Effector memory CD8-positive, alpha-beta T cell (primary cell): Measurements from ENCODE around the gene GZMH.
"Not testable (repeated sequence)": the region's sequence is repeated elsewhere in the genome, so short reads cannot be mapped to it uniquely, and the experiment has no call there.

Experiments
- ATAC-seq: fragments of 150-1000 bp; cut with Tn5 transposase; replicated peaks from 2 replicates; pipeline ENCODE4 v1.10.0; 2021; ENCODE audit warnings: mild to moderate bottlenecking, moderate library complexity
- DNase-seq, 3 experiments: peaks; one replicate each; pipeline ENCODE4 v3.0.0; 2021
- H3K27ac Mint-ChIP-seq, 2 donors: one replicate each; pipeline ENCODE4 v1.8.0; 2022; ENCODE audit warnings: mild to moderate bottlenecking in 2 of 2, mixed read lengths in 2 of 2, moderate library complexity in 2 of 2
- H3K27me3 Mint-ChIP-seq, 2 donors: one replicate each; pipeline ENCODE4 v1.8.0; 2022; ENCODE audit warnings: mixed read lengths in 2 of 2
- H3K36me3 Mint-ChIP-seq: one replicate; pipeline ENCODE4 v1.8.0; 2022; ENCODE audit warnings: mild to moderate bottlenecking, moderate library complexity, mixed read lengths; ENCODE audit not compliant: insufficient read depth
- H3K4me1 Mint-ChIP-seq, 2 donors: one replicate each; pipeline ENCODE4 v1.8.0; 2022; ENCODE audit warnings: low read depth in 2 of 2, mixed read lengths in 2 of 2
- H3K4me3 Mint-ChIP-seq, 2 donors: one replicate each; pipeline ENCODE4 v1.8.0; 2022; ENCODE audit warnings: mild to moderate bottlenecking in 2 of 2, mixed read lengths in 2 of 2, moderate library complexity in 2 of 2
- H3K9me3 Mint-ChIP-seq, 2 donors: one replicate each; pipeline ENCODE4 v1.8.0; 2022; ENCODE audit warnings: mixed read lengths in 2 of 2
- total RNA-seq, 9 experiments: gene quantifications; one replicate each; lab custom pipeline; 2026; lab: John Stamatoyannopoulos, UW

GZMH gene, protein sequence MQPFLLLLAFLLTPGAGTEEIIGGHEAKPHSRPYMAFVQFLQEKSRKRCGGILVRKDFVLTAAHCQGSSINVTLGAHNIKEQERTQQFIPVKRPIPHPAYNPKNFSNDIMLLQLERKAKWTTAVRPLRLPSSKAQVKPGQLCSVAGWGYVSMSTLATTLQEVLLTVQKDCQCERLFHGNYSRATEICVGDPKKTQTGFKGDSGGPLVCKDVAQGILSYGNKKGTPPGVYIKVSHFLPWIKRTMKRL
- 2.9 to 299 (median 31.4) reads per million in 9 experiments for total RNA-seq

DNA sequence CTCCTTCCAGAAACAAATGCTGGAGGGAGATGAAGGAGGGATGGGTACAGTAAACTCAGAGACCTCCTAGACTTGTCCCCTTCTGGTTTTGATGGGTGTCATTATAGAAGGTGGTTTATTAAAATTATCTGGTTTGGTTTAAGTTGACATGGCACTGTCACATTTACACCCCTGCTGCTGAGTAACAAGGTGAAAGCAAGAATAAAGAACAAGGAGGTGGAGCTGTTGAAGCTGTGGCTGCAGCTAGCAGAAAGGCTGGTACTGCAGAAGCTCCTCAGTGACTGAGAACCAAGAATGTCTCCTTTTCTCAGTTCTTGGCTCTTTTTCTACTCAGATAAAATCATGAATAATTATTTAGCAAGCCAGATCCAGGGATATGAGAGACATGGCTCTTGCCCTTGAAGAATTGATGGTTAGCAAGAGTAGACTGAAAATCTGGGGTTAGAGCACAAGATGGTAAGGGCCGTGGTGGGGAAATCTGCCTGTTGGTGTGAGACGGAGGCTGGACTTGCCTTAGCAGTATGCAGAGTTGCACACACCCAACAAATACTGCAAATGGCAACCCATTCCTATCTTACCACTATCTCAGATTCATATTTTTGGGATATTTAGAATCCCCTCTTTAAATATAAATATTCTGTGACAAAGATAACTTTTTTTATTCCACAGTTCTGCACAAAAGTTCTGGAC, at the start of gene GZMH:
TSS of gene GZMH (minus strand) at position 31 of the 690 bp plus-strand sequence. CDS start 72 bp downstream, outside the sequence.
- peak within 1 kb of the TSS; percentile 90 to 97 for H3K27ac Mint-ChIP-seq
- H3K36me3 Mint-ChIP-seq: peaks cover 34% of the 10 kb centered on the region
- ATAC-seq: peak; percentile 82
- no peaks in the 10 kb centered on the region for H3K9me3 Mint-ChIP-seq
- peak; percentile 28 to 44 (median 33) for DNase-seq
- peak within 1 kb of the TSS; percentile 87 to 88 for H3K4me3 Mint-ChIP-seq
- peaks cover 79 to 87% of the 10 kb centered on the region in 2 donors for H3K4me1 Mint-ChIP-seq
- H3K27me3 Mint-ChIP-seq: no peaks in the 10 kb centered on the region

DNA sequence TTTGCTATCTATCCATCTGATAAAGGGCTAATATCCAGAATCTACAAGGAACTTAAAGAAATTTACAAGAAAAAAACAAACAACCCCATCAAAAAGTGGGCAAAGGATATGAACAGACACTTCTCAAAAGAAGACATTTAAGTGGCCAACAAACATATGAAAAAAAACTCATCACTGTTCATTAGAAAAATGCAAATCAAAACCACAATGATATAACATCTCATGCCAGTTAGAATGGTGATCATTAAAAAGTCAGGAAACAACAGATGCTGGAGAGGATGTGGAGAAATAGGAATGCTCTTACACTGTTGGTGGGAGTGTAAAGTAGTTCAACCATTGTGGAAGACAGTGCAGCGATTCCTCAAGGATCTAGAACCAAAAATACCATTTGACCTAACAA, 38.9 kb upstream of the GZMH start:
- not testable (repeated sequence) for H3K4me3 Mint-ChIP-seq, ATAC-seq, H3K27me3 Mint-ChIP-seq, DNase-seq, H3K9me3 Mint-ChIP-seq, H3K27ac Mint-ChIP-seq, H3K36me3 Mint-ChIP-seq
- H3K4me1 Mint-ChIP-seq: peaks cover 0 to 16% of the 10 kb centered on the region in 2 donors

DNA sequence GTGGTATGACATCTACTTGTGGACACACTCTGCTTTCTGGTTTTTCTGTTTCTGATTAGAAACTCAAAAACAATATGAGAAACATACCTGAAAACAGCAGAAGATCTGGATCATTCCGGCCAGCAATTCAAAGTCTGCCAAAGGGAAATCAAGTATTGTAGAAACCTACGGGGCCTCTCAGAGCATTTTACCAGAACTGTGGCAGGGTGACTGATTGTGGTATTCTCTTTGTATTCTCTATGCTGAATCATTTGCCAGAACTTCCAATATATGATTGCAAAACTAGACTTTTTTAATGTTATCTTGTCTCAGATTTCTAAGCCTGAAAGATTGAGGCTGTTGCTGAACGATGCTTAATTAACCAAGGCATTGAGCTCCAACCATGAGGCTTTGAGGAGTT, 30.4 kb upstream of the GZMH start:
- no peak for ATAC-seq
- peak overlapping the region in 1 of 2 donors; percentile 18 for H3K27ac Mint-ChIP-seq
- no peaks in the 10 kb centered on the region for H3K36me3 Mint-ChIP-seq

DNA sequence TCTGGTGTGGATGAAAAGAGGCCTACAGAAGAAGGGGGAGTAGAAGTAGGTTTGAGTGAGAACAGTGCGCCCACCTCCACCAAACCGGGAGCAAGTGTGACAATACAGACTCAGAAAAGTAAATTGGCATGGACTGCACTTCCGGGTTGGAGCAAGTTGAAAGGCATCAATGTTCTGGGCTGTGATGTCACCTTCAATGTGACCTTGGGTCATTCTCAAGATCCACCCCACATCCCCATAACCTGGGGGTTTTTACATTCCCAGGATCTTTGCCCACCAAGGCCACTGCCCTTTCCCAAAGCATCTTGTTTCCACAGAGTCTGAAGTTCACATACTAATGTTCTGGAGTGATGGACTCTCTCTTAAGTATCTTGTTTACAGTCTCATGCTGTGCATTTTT, 29.8 kb upstream of the GZMH start:
- Mint-ChIP-seq H3K4me3 (no peak overlapping the region), H3K36me3 (no peaks in the 10 kb centered on the region), H3K27me3 (no peaks in the 10 kb centered on the region), H3K4me1 (peaks cover 2 to 4% of the 10 kb centered on the region in 2 donors), H3K9me3 (no peaks in the 10 kb centered on the region), H3K27ac (no peak overlapping the region)
- ATAC-seq: no peak
- DNase-seq: no peak

More for the DNA sequence above, 30.4 kb upstream of the GZMH start:
- no peak for DNase-seq
- no peak overlapping the region for H3K4me3 Mint-ChIP-seq
- no peaks in the 10 kb centered on the region for H3K9me3 Mint-ChIP-seq
- H3K27me3 Mint-ChIP-seq: no peaks in the 10 kb centered on the region
- no peaks in the 10 kb centered on the region for H3K4me1 Mint-ChIP-seq

DNA sequence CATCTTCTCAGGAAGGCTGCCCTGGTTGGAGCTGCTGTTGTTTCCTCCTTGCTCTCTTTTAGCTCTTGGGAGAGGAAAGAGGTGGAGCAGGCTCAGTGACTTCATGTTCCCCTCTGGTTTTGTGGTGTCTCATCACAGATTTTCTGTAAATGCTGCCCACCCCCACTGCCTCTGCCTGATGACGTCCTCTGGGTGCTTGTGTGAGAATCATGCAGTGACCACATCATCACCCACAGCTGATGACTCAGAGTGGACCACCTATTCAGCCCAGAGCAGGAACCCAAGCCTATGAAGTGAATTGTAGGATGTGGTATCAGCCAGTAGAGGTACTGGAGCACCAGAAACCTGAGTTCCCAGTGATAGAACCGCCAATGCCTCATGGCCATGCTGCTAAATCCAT, 24.7 kb upstream of the GZMH start, which contains the start of gene GZMB:
TSS of gene GZMB (minus strand) at position 33 of the 400 bp plus-strand sequence. CDS start at position 3, 30 bp downstream.
- Mint-ChIP-seq H3K27ac (peak within 1 kb of the TSS; percentile 97 to 98), H3K27me3 (no peaks in the 10 kb centered on the region), H3K36me3 (peaks cover 47% of the 10 kb centered on the region), H3K9me3 (no peaks in the 10 kb centered on the region), H3K4me3 (peak within 1 kb of the TSS; percentile 87 to 88), H3K4me1 (peaks cover 42 to 43% of the 10 kb centered on the region in 2 donors)
- ATAC-seq (peak; percentile 96), DNase-seq (peak; percentile 73 to 85 (median 78))

DNA sequence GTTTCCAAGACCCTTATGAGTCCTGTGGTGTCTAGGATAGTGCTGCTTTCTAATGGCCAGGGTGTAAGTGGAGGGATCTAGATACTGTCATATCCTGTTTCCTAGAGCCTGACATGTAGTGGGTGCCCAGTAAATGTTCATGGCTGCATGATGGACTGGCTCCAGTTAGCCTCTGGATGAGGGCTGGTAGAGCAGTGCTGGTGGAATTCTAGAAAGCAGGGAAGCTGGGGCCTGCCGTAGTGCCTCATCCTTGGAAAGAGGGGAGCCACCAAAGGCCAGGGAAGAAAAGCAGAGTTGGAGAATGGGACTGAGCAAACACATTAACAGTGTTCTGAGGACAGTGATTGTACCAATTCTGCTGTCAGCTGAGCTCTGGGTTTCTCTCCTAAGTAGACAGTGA, 23.9 kb upstream of the GZMH start:
- ATAC-seq (no peak), DNase-seq (no peak)
- H3K9me3 Mint-ChIP-seq: no peaks in the 10 kb centered on the region
- peak overlapping the region; percentile 87 to 88 for H3K4me3 Mint-ChIP-seq
- no peaks in the 10 kb centered on the region for H3K27me3 Mint-ChIP-seq
- H3K36me3 Mint-ChIP-seq: peaks cover 48% of the 10 kb centered on the region
- peaks cover 43% of the 10 kb centered on the region in 2 donors for H3K4me1 Mint-ChIP-seq
- H3K27ac Mint-ChIP-seq: peak overlapping the region; percentile 97 to 98

DNA sequence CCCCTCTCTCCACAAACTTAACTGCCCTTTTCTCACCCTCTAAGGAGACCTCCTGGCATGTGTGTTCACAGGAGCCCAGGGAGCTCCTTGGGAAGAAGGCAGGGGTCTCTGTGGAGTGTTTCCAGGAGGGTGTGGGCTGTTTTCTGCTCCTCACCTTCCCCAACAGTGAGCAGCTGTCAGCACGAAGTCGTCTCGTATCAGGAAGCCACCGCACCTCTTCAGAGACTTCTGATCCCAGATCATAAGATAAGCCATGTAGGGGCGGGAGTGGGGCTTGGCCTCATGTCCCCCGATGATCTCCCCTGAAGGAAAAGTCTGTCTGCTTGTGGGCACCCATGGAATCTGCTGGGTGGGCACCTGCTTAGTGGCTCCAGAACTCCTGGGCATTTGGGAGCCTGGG, 23.3 kb upstream of the GZMH start:
- ATAC-seq (no peak), DNase-seq (no peak)
- no peaks in the 10 kb centered on the region for H3K9me3 Mint-ChIP-seq
- peak overlapping the region; percentile 87 to 88 for H3K4me3 Mint-ChIP-seq
- peaks cover 44 to 47% of the 10 kb centered on the region in 2 donors for H3K4me1 Mint-ChIP-seq
- peak overlapping the region; percentile 97 to 98 for H3K27ac Mint-ChIP-seq
- peaks cover 48% of the 10 kb centered on the region for H3K36me3 Mint-ChIP-seq
- H3K27me3 Mint-ChIP-seq: no peaks in the 10 kb centered on the region

DNA sequence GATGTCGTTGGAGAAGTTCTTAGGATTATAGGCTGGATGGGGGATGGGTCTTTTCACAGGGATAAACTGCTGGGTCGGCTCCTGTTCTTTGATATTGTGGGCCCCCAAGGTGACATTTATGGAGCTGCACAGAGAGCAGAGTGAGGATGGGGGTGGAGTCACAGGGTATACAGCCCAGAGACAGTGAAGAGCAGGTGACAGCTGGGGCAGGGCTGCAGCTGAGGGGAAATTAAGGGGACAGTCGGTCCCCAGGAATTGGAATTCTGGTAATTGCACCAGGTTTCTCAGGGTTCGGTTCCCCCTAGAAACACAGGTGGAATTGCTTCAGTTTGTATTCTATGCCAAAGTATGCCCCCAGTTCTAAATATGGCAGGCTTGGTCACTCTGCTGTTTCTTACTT, 22.9 kb upstream of the GZMH start:
- H3K4me3 Mint-ChIP-seq: peak overlapping the region; percentile 87 to 88

DNA sequence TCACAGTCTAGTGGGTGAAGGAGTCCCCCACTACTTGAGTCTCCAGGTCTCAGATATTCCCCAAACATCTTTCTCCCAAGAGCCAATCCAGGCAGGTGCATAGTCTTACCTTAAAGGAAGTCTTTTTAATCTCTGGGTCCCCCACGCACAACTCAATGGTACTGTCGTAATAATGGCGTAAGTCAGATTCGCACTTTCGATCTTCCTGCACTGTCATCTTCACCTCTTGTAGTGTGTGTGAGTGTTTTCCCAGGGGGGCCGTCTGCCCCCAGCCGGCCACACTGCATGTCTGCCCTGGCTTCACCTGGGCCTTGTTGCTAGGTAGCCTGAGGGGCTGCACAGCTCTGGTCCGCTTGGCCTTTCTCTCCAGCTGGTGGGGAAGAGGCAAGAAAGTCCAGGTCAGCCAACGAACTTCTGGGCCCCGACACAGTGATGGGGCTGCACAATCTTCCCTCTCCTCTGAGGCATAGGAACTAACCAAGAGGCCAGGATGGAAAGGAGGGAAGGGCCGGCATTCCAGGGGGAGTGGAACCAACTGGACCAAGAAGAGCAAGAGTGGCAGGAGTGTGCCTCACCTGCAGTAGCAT, 22.4 kb upstream of the GZMH start:
- Mint-ChIP-seq H3K4me1 (peaks cover 48 to 53% of the 10 kb centered on the region in 2 donors), H3K9me3 (no peaks in the 10 kb centered on the region), H3K27ac (peak overlapping the region; percentile 97 to 98), H3K36me3 (peaks cover 52% of the 10 kb centered on the region), H3K4me3 (peak overlapping the region; percentile 87 to 88), H3K27me3 (no peaks in the 10 kb centered on the region)
- DNase-seq (no peak), ATAC-seq (peak; percentile 9)

More for the DNA sequence above, 22.9 kb upstream of the GZMH start:
- Mint-ChIP-seq H3K27ac (peak overlapping the region; percentile 97 to 98), H3K27me3 (no peaks in the 10 kb centered on the region), H3K4me1 (peaks cover 48 to 52% of the 10 kb centered on the region in 2 donors), H3K36me3 (peaks cover 48% of the 10 kb centered on the region), H3K9me3 (no peaks in the 10 kb centered on the region)
- no peak for DNase-seq
- ATAC-seq: no peak

DNA sequence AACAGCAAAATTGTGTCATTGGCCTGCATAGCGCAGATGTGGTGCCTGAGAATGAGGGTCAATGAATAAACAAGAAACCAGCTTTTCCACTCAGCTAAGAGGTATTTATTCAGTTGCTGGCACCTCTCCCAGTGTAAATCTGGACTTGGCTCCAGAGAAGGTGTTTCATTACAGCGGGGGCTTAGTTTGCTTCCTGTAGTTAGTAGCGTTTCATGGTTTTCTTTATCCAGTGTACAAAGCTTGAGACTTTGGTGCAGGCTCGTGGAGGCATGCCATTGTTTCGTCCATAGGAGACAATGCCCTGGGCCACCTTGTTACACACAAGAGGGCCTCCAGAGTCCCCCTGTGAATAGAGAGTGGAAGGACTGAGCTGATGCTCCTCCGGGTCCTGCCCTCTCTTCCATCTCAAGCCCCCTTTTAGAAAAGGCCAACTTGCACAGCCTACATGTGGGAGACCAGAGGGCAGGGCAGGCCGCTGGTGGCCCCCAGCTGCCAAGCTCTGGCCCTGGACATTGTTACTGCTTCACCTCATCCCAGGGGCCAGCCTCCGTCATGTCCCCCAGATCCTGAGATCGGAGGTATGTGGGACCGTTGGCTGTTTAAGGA, 21.5 kb upstream of the GZMH start:
- ATAC-seq (no peak), DNase-seq (no peak)
- Mint-ChIP-seq H3K4me3 (peak overlapping the region; percentile 87 to 88), H3K36me3 (peaks cover 52% of the 10 kb centered on the region), H3K27me3 (no peaks in the 10 kb centered on the region), H3K27ac (peak overlapping the region; percentile 97 to 98), H3K9me3 (no peaks in the 10 kb centered on the region), H3K4me1 (peaks cover 48 to 53% of the 10 kb centered on the region in 2 donors)

DNA sequence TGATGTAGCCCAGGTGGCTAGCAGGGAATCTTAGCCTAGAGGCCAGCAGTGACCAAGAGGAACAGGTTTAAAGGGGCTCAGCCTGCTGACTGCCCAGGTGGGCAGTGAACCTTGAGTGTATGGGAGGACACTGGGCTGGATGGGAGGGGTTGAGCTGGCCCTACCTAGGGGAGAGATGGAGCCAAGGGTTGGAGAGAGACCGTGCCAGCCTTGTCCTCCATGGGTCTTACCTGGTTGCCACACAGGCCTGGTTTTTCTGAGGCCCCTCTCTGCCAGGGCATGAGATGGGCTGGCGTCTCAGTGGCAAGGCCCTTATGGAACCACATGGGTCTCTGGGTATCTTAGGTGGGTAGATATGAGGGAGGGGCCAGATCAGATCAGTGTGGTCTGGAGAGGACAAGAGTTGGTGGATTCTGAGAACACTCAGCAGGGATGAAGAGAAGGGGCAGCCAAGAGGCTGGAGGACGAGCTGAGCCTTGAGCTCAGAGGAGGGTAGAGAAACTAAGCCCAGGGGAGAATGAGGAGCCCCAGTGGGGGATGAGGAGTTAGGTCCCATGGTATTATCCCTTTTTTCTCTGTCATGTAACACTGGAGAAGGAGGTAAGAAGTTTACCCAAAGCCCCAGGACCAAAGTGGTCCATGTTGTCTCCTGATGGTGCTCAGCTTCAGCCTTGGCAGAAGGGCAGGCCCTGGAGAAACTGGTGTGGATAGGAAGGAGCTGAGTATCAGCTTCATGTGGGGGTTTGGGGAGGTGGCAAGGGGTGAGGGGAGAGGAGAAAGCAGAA, 20.8 kb upstream of the GZMH start:
- DNase-seq (no peak), ATAC-seq (no peak)
- Mint-ChIP-seq H3K4me3 (peak overlapping the region; percentile 87 to 88), H3K9me3 (no peaks in the 10 kb centered on the region), H3K27me3 (no peaks in the 10 kb centered on the region), H3K36me3 (peaks cover 52% of the 10 kb centered on the region), H3K27ac (peak overlapping the region; percentile 73 to 97), H3K4me1 (peaks cover 48 to 53% of the 10 kb centered on the region in 2 donors)

DNA sequence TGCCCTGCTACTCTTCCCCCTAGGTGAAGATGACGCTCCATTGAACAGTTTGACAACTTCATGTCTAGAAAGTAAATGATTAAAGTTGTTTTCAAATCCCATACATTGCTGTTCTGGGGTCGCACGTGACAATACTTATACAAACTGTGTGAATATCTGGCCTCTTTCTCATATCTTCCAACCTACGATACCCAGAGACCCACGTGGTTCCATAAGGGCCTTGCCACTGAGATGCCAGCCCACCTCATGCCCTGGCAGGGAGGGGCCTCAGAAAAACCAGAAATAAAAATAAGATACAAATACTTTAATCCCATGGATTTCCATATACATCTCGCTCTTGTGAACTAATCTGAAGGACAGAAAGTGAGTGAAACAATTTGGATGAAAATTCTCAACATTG, 20.0 kb upstream of the GZMH start:
- Mint-ChIP-seq H3K27me3 (no peaks in the 10 kb centered on the region), H3K27ac (peak overlapping the region; percentile 73 to 97), H3K4me3 (peak overlapping the region; percentile 87 to 88), H3K36me3 (peaks cover 52% of the 10 kb centered on the region), H3K4me1 (peaks cover 49 to 51% of the 10 kb centered on the region in 2 donors), H3K9me3 (no peaks in the 10 kb centered on the region)
- DNase-seq (no peak), ATAC-seq (no peak)
